Liver (tissue), 9 donors: Measurements from ENCODE around the gene IGDCC3. TPM values are rescaled to one million over a fixed set of nuclear protein-coding genes. Genes with fewer than 3 reads are reported as not detected.

Experiments
- DNase-seq: peaks from one replicate; pipeline ENCODE4 v3.0.0-alpha.2; 2017; ENCODE audit warnings: low spot score
- H3K27ac ChIP-seq, 2 donors: one replicate each; pipeline ENCODE4 v1.7.0; 2013; ENCODE audit warnings: inconsistent platforms in 2 of 2, low read length in 2 of 2, control low read depth in 1 of 2, low read depth in 1 of 2, mild to moderate bottlenecking in 1 of 2
- H3K27me3 ChIP-seq, 4 donors: one replicate each; pipeline versions ENCODE4 v1.6.1 to v1.7.0; 2013; ENCODE audit warnings: low read length in 3 of 4, inconsistent platforms in 1 of 4, mild to moderate bottlenecking in 1 of 4, moderate library complexity in 1 of 4; ENCODE audit not compliant: control insufficient read depth in 4 of 4, insufficient read depth in 4 of 4
- H3K36me3 ChIP-seq, 4 donors: one replicate each; pipeline versions ENCODE4 v1.6.1 to v1.7.0; 2013; ENCODE audit warnings: low read length in 3 of 4, mild to moderate bottlenecking in 3 of 4, low read depth in 1 of 4, moderate library complexity in 1 of 4; ENCODE audit not compliant: control insufficient read depth in 4 of 4, insufficient read depth in 3 of 4
- H3K4me1 ChIP-seq, 4 donors: one replicate each; pipeline versions ENCODE4 v1.6.1 to v1.7.0; 2013; ENCODE audit warnings: low read length in 3 of 4, mild to moderate bottlenecking in 3 of 4, moderate library complexity in 1 of 4; ENCODE audit not compliant: control insufficient read depth in 4 of 4, insufficient read depth in 4 of 4
- H3K4me3 ChIP-seq, 3 donors: one replicate each; pipeline versions ENCODE4 v1.6.1 to v1.7.0; 2013; ENCODE audit warnings: low read length in 3 of 3, control low read depth in 1 of 3, low read depth in 1 of 3, mild to moderate bottlenecking in 1 of 3
- H3K9ac ChIP-seq, 2 donors: one replicate each; pipeline ENCODE4 v1.7.0; 2013; ENCODE audit warnings: low read length in 2 of 2, mild to moderate bottlenecking in 2 of 2, moderate library complexity in 2 of 2, control low read depth in 1 of 2, low read depth in 1 of 2
- H3K9me3 ChIP-seq, 4 donors: one replicate each; pipeline versions ENCODE4 v1.6.1 to v1.7.0; 2013; ENCODE audit warnings: low read length in 3 of 4; ENCODE audit not compliant: control insufficient read depth in 4 of 4
- CTCF ChIP-seq: fragments of 150-350 bp; IDR thresholded peaks from 2 replicates; pipeline ENCODE4 v1.5.1; 2017; ENCODE audit warnings: improper control_type of control experiment, low read depth, low read length; ENCODE audit not compliant: missing input control
- EGR1 ChIP-seq, 2 donors: IDR thresholded peaks; 2 replicates each; pipeline ENCODE4 v1.6.1; 2016 to 2018; ENCODE audit warnings: antibody characterized with exemption in 2 of 2, low read depth in 2 of 2
- FOXA1 ChIP-seq: IDR thresholded peaks from 2 replicates; pipeline ENCODE4 v1.6.1; 2016; ENCODE audit warnings: antibody characterized with exemption
- FOXA2 ChIP-seq: IDR thresholded peaks from 2 replicates; pipeline ENCODE4 v1.6.1; 2016; ENCODE audit warnings: antibody characterized with exemption
- GABPA ChIP-seq, 2 donors: IDR thresholded peaks in 1 of 2; conservative IDR thresholded peaks in 1 of 2; 2 replicates each; pipeline ENCODE4 v1.6.1; 2016; ENCODE audit warnings: antibody characterized with exemption in 2 of 2, mild to moderate bottlenecking in 1 of 2, moderate library complexity in 1 of 2
- HNF4G ChIP-seq: IDR thresholded peaks from 2 replicates; pipeline ENCODE4 v1.6.1; 2016; ENCODE audit warnings: antibody characterized with exemption
- JUND ChIP-seq, 2 donors: IDR thresholded peaks; 2 replicates each; pipeline ENCODE4 v1.6.1; 2016; ENCODE audit warnings: antibody characterized with exemption in 2 of 2
- MAX ChIP-seq: IDR thresholded peaks from 2 replicates; pipeline ENCODE4 v1.6.1; 2016; ENCODE audit warnings: antibody characterized with exemption
- NR2F2 ChIP-seq: IDR thresholded peaks from 2 replicates; pipeline ENCODE4 v1.6.1; 2016; ENCODE audit warnings: antibody characterized with exemption
- RXRA ChIP-seq, 2 donors: IDR thresholded peaks; 2 replicates each; pipeline ENCODE4 v1.6.1; 2017 to 2018; ENCODE audit warnings: antibody characterized with exemption in 2 of 2, mild to moderate bottlenecking in 1 of 2
- SP1 ChIP-seq: IDR thresholded peaks from 2 replicates; pipeline ENCODE4 v1.6.1; 2018; ENCODE audit warnings: antibody characterized with exemption, mild to moderate bottlenecking
- TAF1 ChIP-seq: conservative IDR thresholded peaks from 2 replicates; pipeline ENCODE4 v1.6.1; 2016; ENCODE audit warnings: antibody characterized with exemption, mild to moderate bottlenecking
- YY1 ChIP-seq: IDR thresholded peaks from 2 replicates; pipeline ENCODE4 v1.6.1; 2016; ENCODE audit warnings: antibody characterized with exemption, mild to moderate bottlenecking
- WGBS: extraction: QIAGEN DNeasy Blood & Tissue Kit; methylation state at CpG from one replicate; pipeline ENCODE4 v1.1.7; 2013; 5-methylcytosine and 5-hydroxymethylcytosine counted together
- polyA plus RNA-seq, 2 donors: library from polyadenylated mRNA; stranded (reverse) in 1 of 2; unstranded in 1 of 2; fragments of 200-250 nt in 1 of 2; fragments of >200 nt in 1 of 2; fragmentation: Nextera tagmentation in 1 of 2; extraction: Ambion mirVana in 1 of 2; gene quantifications; one replicate each; pipeline versions ENCODE4 v1.2.1 to v1.2.3, GENCODE V29; 2013 to 2015
- total RNA-seq, 2 donors: library from RNA; depleted of rRNA; stranded (reverse); fragments of >200 nt; gene quantifications; one replicate each; pipeline ENCODE4 v1.2.3, GENCODE V29; 2014
- TF ChIP-seq, protein P1 (sequence below): IDR thresholded peaks from 2 replicates; pipeline ENCODE4 v1.6.1; 2016; ENCODE audit warnings: antibody characterized with exemption
- TF ChIP-seq, protein P2 (sequence below): IDR thresholded peaks from 2 replicates; pipeline ENCODE4 v1.6.1; 2016; ENCODE audit warnings: antibody characterized with exemption, mild to moderate bottlenecking
- donor health status: healthy.
- donor health status: healthy.
- donor health status: healthy.
- donor health status: healthy.
- donor health status: healthy.

IGDCC3 gene
- total and polyA plus RNA-seq, 4 donors = 1.5 TPM; not detected in 3

DNA sequence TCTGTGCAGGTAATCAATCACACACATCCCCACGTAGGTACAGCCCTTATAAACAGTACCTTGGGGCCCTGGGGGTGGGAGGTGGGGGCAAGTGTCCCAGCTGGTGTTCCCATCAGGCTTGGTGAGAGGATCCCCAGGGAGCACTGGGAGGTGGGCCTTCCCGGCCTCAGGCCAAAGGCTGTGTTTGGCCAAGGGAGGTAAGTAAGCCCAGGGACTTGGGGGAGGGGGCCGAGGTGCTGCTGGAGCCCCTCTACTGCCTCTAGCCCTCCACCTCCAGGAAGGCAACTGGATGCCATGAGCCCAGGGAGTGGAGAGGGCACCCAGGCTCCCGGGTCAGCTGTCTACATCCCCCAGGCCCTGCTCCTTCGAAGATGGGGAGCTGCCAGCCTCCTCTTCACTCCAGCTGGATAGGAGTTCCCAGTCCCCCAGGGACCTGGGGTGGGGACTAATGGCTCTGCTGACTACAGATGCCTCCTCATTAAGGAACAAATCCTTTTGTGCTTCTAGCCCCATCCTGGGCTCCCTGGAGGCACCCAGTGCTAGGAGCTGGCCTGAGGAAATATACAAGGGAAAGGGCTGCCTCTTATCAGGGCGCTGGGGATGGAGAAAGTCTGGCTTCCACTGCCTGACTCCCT lies 40.2 kb downstream of the IGDCC3 start (continued):
- no peak for TF ChIP-seq TAF1
- no peak for TF ChIP-seq FOXA1
- TF ChIP-seq, protein P1, sequence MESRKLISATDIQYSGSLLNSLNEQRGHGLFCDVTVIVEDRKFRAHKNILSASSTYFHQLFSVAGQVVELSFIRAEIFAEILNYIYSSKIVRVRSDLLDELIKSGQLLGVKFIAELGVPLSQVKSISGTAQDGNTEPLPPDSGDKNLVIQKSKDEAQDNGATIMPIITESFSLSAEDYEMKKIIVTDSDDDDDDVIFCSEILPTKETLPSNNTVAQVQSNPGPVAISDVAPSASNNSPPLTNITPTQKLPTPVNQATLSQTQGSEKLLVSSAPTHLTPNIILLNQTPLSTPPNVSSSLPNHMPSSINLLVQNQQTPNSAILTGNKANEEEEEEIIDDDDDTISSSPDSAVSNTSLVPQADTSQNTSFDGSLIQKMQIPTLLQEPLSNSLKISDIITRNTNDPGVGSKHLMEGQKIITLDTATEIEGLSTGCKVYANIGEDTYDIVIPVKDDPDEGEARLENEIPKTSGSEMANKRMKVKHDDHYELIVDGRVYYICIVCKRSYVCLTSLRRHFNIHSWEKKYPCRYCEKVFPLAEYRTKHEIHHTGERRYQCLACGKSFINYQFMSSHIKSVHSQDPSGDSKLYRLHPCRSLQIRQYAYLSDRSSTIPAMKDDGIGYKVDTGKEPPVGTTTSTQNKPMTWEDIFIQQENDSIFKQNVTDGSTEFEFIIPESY = no peak
- no peak for TF ChIP-seq NR2F2

GRCh38 chr15:65336493-65337435 lies 41.0 kb downstream of the IGDCC3 start:
- no peak overlapping the region for H3K4me3 ChIP-seq
- WGBS = 82% methylated on average over 21 of the region's 21 CpGs
- H3K36me3 ChIP-seq = no peaks in the 10 kb centered on the region
- no peaks in the 10 kb centered on the region for H3K9me3 ChIP-seq
- no peaks in the 10 kb centered on the region for H3K4me1 ChIP-seq
- TF ChIP-seq CTCF (no peak), EGR1 (IDR thresholded peaks at IDR 0.05; ENCODE audit: low read depth in 2 of 2) (no peak), JUND (IDR thresholded peaks at IDR 0.05) (no peak), HNF4G (no peak), FOXA2 (no peak), GABPA (IDR thresholded peaks at IDR 0.05 in 1 of 2, conservative IDR thresholded peaks at IDR 0.05 in 1 of 2) (no peak), RXRA (IDR thresholded peaks at IDR 0.05) (no peak), MAX (no peak), YY1 (no peak), SP1 (no peak), FOXA1 (no peak)
- TF ChIP-seq, protein P2, sequence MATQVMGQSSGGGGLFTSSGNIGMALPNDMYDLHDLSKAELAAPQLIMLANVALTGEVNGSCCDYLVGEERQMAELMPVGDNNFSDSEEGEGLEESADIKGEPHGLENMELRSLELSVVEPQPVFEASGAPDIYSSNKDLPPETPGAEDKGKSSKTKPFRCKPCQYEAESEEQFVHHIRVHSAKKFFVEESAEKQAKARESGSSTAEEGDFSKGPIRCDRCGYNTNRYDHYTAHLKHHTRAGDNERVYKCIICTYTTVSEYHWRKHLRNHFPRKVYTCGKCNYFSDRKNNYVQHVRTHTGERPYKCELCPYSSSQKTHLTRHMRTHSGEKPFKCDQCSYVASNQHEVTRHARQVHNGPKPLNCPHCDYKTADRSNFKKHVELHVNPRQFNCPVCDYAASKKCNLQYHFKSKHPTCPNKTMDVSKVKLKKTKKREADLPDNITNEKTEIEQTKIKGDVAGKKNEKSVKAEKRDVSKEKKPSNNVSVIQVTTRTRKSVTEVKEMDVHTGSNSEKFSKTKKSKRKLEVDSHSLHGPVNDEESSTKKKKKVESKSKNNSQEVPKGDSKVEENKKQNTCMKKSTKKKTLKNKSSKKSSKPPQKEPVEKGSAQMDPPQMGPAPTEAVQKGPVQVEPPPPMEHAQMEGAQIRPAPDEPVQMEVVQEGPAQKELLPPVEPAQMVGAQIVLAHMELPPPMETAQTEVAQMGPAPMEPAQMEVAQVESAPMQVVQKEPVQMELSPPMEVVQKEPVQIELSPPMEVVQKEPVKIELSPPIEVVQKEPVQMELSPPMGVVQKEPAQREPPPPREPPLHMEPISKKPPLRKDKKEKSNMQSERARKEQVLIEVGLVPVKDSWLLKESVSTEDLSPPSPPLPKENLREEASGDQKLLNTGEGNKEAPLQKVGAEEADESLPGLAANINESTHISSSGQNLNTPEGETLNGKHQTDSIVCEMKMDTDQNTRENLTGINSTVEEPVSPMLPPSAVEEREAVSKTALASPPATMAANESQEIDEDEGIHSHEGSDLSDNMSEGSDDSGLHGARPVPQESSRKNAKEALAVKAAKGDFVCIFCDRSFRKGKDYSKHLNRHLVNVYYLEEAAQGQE = no peak
- TF ChIP-seq, protein P1 = no peak
- H3K27me3 ChIP-seq = no peaks in the 10 kb centered on the region
- no peak for DNase-seq
- H3K9ac ChIP-seq = no peak overlapping the region
- H3K27ac ChIP-seq = no peak overlapping the region
